DND-41 (cell line): Measurements from ENCODE around the gene RASD2.

Experiments used
- CTCF ChIP-seq: IDR thresholded peaks from 2 replicates; pipeline ENCODE4 v1.5.1; 2012; ENCODE audit warnings: borderline replicate concordance, low read length, moderate library complexity, mild to moderate bottlenecking; ENCODE audit not compliant: poor library complexity, severe bottlenecking; ENCODE audit errors: extremely low read depth
- EZH2 ChIP-seq: IDR thresholded peaks from 3 replicates; pipeline ENCODE4 v1.6.1; 2012; ENCODE audit warnings: borderline replicate concordance, low read depth, mild to moderate bottlenecking, moderate library complexity, low read length, inconsistent platforms; ENCODE audit not compliant: severe bottlenecking

DNA sequence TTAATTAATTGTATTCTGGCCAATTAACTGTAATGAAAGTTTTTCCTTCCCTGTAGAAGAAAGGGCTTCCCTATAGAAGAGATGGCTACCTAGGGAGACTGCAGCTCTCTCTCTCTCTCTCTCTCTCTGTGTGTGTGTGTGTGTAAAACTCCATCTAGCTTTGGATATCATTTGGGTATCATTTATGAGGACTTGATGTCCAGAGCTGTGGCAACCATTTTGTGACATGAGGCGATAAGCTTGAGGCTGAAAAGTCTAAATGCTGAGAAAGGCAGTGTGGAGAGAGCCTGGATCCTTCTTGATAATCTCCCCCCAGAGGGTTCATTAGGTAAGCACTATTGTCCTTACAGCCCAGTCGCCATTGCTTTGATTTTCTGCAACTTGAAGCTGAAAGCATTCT lies 30.7 kb upstream of the RASD2 start:
- TF ChIP-seq CTCF (no peak), EZH2 (no peak)
